Measurements from ENCODE around the gene CST11. TPM values are rescaled to one million over a fixed set of nuclear protein-coding genes. Genes with fewer than 3 reads are reported as not detected.

Gene CST11
- total and polyA plus RNA-seq, 9 of the 15 experiments (the other 6 are each of a cell fraction or from before 2014, with no cell fraction given): not detected

DNA sequence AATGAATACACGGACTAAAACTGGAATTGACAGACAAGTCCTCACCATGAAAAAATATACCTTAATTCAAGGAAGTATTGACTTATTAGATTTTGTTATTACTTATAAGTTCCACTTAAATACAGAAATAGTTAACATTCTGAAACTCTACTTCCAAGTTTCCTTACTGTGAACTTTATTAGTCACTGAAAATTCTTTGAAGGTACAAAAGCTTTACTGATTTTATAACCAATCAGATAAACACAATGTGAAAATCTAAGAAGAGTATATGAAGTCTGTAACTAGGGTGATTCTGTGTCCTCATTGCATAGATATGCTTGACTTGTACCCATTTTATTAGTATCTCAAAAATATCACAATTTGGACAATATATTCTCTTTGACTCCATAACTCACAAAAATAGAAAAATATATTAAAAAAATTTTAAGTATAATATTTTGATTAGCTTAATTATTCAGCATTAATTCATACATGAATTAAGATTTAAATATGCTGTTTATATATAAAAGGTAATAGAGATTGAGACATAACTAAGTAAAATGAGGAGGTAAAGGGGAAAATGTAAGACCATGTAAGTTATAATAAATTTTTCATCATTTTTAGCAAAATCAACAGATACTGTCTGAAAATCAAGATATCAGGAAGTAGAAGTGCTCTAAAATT, 38.0 kb downstream of the CST11 start (continued):
- TF ChIP-seq, protein P1, sequence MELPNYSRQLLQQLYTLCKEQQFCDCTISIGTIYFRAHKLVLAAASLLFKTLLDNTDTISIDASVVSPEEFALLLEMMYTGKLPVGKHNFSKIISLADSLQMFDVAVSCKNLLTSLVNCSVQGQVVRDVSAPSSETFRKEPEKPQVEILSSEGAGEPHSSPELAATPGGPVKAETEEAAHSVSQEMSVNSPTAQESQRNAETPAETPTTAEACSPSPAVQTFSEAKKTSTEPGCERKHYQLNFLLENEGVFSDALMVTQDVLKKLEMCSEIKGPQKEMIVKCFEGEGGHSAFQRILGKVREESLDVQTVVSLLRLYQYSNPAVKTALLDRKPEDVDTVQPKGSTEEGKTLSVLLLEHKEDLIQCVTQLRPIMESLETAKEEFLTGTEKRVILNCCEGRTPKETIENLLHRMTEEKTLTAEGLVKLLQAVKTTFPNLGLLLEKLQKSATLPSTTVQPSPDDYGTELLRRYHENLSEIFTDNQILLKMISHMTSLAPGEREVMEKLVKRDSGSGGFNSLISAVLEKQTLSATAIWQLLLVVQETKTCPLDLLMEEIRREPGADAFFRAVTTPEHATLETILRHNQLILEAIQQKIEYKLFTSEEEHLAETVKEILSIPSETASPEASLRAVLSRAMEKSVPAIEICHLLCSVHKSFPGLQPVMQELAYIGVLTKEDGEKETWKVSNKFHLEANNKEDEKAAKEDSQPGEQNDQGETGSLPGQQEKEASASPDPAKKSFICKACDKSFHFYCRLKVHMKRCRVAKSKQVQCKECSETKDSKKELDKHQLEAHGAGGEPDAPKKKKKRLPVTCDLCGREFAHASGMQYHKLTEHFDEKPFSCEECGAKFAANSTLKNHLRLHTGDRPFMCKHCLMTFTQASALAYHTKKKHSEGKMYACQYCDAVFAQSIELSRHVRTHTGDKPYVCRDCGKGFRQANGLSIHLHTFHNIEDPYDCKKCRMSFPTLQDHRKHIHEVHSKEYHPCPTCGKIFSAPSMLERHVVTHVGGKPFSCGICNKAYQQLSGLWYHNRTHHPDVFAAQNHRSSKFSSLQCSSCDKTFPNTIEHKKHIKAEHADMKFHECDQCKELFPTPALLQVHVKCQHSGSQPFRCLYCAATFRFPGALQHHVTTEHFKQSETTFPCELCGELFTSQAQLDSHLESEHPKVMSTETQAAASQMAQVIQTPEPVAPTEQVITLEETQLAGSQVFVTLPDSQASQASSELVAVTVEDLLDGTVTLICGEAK (IDR thresholded peaks at IDR 0.05): peak; percentile 85
- TF ChIP-seq, protein P1 (CRISPR knock-in tag; IDR thresholded peaks at IDR 0.05): no peak
